ENCODE results near the gene ASPSCR1. TPM values are rescaled to one million over a fixed set of nuclear protein-coding genes. Genes with fewer than 3 reads are reported as not detected.
A peak's percentile ranks its signal among the peaks of the same experiment; 100 is the strongest.

Gene ASPSCR1
- total and polyA plus RNA-seq, 2 of the 13 experiments (the other 11 are each of a cell fraction or from before 2014, with no cell fraction given): 274 to 314 TPM

DNA sequence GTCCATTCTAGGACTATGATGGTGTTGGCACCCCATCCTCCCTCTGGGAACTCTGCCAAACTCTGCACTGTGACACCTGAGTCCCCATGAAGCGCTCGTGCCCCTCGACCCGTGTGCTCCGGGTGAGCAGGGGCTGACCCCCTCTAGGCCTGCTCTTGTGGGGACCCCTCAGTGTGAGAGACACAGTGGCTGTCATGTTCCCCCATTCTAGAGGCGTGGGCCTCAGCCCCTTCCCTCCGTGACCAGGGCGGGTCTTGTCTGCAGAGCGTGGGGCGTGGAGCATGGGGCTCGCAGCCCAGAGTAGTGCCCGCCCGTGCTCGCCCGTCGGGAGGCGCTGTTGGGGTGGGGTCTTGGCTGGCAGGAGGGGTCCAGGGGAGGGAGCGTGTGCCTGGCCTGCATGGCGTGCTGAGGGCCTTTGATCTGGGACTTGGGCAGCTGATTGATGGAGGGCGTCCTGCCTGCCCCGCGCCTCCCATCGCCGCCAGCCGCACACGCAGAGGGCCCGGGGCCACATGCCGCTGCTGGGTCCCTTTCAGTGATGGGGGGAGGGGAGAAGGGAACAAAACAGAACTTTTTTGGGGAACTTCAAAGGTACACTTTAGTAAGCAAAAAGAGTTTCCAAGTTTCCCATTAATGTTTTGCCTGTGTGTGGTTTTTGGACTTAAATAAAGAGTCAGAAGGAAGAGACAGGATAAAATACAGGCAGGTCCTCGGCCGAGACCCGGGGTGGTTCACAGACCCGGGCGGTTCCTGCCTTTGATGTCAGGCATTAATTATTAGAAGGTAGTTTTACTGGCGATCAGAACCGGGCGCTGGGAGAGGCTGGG, 22.8 kb downstream of the ASPSCR1 start (continued):
- TF ChIP-seq, protein P1, sequence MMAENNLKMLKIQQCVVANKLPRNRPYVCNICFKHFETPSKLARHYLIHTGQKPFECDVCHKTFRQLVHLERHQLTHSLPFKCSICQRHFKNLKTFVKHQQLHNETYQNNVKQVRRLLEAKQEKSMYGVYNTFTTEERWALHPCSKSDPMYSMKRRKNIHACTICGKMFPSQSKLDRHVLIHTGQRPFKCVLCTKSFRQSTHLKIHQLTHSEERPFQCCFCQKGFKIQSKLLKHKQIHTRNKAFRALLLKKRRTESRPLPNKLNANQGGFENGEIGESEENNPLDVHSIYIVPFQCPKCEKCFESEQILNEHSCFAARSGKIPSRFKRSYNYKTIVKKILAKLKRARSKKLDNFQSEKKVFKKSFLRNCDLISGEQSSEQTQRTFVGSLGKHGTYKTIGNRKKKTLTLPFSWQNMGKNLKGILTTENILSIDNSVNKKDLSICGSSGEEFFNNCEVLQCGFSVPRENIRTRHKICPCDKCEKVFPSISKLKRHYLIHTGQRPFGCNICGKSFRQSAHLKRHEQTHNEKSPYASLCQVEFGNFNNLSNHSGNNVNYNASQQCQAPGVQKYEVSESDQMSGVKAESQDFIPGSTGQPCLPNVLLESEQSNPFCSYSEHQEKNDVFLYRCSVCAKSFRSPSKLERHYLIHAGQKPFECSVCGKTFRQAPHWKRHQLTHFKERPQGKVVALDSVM (CRISPR knock-in tag; IDR thresholded peaks at IDR 0.05): no peak
- TF ChIP-seq NCOR1 (IDR thresholded peaks at IDR 0.05; ENCODE audit: borderline replicate concordance, low read length): no peak
- TF ChIP-seq HNRNPL (IDR thresholded peaks at IDR 0.05; ENCODE audit: low read depth, low read length): peak; percentile 96
- TF ChIP-seq, protein P2, sequence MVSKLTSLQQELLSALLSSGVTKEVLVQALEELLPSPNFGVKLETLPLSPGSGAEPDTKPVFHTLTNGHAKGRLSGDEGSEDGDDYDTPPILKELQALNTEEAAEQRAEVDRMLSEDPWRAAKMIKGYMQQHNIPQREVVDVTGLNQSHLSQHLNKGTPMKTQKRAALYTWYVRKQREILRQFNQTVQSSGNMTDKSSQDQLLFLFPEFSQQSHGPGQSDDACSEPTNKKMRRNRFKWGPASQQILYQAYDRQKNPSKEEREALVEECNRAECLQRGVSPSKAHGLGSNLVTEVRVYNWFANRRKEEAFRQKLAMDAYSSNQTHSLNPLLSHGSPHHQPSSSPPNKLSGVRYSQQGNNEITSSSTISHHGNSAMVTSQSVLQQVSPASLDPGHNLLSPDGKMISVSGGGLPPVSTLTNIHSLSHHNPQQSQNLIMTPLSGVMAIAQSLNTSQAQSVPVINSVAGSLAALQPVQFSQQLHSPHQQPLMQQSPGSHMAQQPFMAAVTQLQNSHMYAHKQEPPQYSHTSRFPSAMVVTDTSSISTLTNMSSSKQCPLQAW (CRISPR knock-in tag; IDR thresholded peaks at IDR 0.05): peak; percentile 49; the same call in 1 of the 2 replicates
- TF ChIP-seq HOXD1 (CRISPR knock-in tag; IDR thresholded peaks at IDR 0.05): peak; percentile 97
- no peak; the same call in 1 of the 2 replicates for TF ChIP-seq ZNF30 (CRISPR knock-in tag; IDR thresholded peaks at IDR 0.05)
- TF ChIP-seq, protein P3, sequence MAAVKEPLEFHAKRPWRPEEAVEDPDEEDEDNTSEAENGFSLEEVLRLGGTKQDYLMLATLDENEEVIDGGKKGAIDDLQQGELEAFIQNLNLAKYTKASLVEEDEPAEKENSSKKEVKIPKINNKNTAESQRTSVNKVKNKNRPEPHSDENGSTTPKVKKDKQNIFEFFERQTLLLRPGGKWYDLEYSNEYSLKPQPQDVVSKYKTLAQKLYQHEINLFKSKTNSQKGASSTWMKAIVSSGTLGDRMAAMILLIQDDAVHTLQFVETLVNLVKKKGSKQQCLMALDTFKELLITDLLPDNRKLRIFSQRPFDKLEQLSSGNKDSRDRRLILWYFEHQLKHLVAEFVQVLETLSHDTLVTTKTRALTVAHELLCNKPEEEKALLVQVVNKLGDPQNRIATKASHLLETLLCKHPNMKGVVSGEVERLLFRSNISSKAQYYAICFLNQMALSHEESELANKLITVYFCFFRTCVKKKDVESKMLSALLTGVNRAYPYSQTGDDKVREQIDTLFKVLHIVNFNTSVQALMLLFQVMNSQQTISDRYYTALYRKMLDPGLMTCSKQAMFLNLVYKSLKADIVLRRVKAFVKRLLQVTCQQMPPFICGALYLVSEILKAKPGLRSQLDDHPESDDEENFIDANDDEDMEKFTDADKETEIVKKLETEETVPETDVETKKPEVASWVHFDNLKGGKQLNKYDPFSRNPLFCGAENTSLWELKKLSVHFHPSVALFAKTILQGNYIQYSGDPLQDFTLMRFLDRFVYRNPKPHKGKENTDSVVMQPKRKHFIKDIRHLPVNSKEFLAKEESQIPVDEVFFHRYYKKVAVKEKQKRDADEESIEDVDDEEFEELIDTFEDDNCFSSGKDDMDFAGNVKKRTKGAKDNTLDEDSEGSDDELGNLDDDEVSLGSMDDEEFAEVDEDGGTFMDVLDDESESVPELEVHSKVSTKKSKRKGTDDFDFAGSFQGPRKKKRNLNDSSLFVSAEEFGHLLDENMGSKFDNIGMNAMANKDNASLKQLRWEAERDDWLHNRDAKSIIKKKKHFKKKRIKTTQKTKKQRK (IDR thresholded peaks at IDR 0.05; ENCODE audit: low read length): no peak
- no peak for TF ChIP-seq ZNF7 (CRISPR knock-in tag; IDR thresholded peaks at IDR 0.05)
- peak; percentile 49 for TF ChIP-seq DMAP1 (CRISPR knock-in tag; IDR thresholded peaks at IDR 0.05)
- TF ChIP-seq, protein P4, sequence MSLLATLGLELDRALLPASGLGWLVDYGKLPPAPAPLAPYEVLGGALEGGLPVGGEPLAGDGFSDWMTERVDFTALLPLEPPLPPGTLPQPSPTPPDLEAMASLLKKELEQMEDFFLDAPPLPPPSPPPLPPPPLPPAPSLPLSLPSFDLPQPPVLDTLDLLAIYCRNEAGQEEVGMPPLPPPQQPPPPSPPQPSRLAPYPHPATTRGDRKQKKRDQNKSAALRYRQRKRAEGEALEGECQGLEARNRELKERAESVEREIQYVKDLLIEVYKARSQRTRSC (CRISPR knock-in tag; IDR thresholded peaks at IDR 0.05; ENCODE audit: low read depth): no peak
- TF ChIP-seq POLR2AphosphoS5 (IDR thresholded peaks at IDR 0.05; ENCODE audit: low read depth, low read length): peak; percentile 5
- TF ChIP-seq ZNF224 (CRISPR knock-in tag; IDR thresholded peaks at IDR 0.05): no peak
- no peak for TF ChIP-seq ZNF674 (CRISPR knock-in tag; IDR thresholded peaks at IDR 0.05; ENCODE audit: low read depth)
- no peak for TF ChIP-seq RXRA (CRISPR knock-in tag; IDR thresholded peaks at IDR 0.05)
- TF ChIP-seq ZNF850 (CRISPR knock-in tag; conservative IDR thresholded peaks at IDR 0.05): no peak
- TF ChIP-seq, protein P5, sequence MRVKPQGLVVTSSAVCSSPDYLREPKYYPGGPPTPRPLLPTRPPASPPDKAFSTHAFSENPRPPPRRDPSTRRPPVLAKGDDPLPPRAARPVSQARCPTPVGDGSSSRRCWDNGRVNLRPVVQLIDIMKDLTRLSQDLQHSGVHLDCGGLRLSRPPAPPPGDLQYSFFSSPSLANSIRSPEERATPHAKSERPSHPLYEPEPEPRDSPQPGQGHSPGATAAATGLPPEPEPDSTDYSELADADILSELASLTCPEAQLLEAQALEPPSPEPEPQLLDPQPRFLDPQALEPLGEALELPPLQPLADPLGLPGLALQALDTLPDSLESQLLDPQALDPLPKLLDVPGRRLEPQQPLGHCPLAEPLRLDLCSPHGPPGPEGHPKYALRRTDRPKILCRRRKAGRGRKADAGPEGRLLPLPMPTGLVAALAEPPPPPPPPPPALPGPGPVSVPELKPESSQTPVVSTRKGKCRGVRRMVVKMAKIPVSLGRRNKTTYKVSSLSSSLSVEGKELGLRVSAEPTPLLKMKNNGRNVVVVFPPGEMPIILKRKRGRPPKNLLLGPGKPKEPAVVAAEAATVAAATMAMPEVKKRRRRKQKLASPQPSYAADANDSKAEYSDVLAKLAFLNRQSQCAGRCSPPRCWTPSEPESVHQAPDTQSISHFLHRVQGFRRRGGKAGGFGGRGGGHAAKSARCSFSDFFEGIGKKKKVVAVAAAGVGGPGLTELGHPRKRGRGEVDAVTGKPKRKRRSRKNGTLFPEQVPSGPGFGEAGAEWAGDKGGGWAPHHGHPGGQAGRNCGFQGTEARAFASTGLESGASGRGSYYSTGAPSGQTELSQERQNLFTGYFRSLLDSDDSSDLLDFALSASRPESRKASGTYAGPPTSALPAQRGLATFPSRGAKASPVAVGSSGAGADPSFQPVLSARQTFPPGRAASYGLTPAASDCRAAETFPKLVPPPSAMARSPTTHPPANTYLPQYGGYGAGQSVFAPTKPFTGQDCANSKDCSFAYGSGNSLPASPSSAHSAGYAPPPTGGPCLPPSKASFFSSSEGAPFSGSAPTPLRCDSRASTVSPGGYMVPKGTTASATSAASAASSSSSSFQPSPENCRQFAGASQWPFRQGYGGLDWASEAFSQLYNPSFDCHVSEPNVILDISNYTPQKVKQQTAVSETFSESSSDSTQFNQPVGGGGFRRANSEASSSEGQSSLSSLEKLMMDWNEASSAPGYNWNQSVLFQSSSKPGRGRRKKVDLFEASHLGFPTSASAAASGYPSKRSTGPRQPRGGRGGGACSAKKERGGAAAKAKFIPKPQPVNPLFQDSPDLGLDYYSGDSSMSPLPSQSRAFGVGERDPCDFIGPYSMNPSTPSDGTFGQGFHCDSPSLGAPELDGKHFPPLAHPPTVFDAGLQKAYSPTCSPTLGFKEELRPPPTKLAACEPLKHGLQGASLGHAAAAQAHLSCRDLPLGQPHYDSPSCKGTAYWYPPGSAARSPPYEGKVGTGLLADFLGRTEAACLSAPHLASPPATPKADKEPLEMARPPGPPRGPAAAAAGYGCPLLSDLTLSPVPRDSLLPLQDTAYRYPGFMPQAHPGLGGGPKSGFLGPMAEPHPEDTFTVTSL (CRISPR knock-in tag; IDR thresholded peaks at IDR 0.05; ENCODE audit: borderline replicate concordance): no peak; the same call in 1 of the 2 replicates
